ENCODE measurements around the gene DOCK4.
"Not testable (repeated sequence)": the region's sequence is repeated elsewhere in the genome, so short reads cannot be mapped to it uniquely, and the experiment has no call there.

DOCK4 gene

DNA sequence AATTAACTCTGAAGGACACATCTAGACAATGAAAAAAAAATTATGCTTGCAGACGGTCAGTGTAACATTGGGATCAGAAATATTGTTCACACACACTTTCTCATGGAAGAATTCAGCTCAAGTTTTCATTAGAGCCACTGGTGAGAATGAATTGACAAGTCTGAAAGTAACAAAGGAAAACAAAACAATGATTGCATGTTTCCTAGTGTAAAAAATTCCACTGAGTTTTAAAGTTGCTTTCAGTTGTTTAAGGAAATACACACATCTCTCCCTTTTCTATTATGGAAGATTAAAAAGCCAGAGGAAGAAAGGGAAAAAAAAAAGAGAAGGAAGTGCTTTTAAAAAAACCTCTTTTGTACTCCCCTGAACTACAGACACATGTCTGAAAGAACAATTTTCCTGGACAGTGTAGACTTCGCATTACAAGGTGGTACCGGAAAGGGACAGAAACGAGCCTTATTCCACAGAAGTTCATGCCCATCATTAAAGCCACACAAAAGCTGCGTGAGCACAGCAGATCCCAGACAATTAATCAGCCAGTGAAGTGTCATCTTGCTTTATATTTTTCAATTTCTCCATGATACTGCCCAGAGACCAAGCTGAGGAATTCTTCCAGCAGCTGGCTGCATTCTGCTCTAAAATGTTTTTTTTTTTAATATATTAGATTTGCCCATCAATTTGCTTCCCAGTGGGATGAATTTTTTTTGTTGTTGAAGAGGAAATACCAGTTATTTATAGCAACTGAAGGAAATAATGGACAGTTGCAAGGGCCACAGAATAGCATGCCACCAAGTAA, 294.8 kb downstream of the DOCK4 start:
- H3K9ac ChIP-seq (ENCODE audit: low read depth, low read length): no peak overlapping the region
- no peaks in the 10 kb centered on the region for H3K4me1 ChIP-seq (ENCODE audit: control insufficient read depth, insufficient read depth, low read length)
- no peaks in the 10 kb centered on the region for H3K36me3 ChIP-seq (ENCODE audit: control insufficient read depth, insufficient read depth, low read length)
- H3K27me3 ChIP-seq (ENCODE audit: control insufficient read depth, insufficient read depth, low read length): no peaks in the 10 kb centered on the region
- H3K4me3 ChIP-seq (ENCODE audit: low read depth, low read length): no peak overlapping the region
- H3K9me3 ChIP-seq (ENCODE audit: control insufficient read depth, insufficient read depth, low read length): no peaks in the 10 kb centered on the region

DNA sequence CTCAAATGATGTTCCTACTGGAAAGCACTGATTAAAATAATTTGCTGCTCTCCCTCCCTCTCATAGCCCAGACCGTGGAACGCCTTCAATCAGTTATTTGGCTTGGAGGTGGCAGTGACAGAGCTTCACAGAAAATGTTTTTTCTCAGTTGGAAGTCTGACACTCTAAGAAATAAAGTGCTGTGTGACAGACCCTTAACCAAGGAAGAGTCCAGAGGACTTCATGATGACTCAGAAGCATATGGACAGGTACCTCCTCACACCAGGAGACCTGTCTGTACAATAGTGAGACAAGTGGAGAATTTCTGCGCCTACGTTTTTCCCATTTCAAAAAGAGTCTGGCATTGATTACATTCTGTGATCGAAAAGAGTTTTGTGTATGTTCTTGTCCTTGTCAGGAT, 295.5 kb downstream of the DOCK4 start:
- Histone ChIP-seq H3K9me3 (ENCODE audit: control insufficient read depth, insufficient read depth, low read length) (no peaks in the 10 kb centered on the region), H3K4me1 (ENCODE audit: control insufficient read depth, insufficient read depth, low read length) (no peaks in the 10 kb centered on the region), H3K9ac (ENCODE audit: low read depth, low read length) (no peak overlapping the region), H3K36me3 (ENCODE audit: control insufficient read depth, insufficient read depth, low read length) (no peaks in the 10 kb centered on the region), H3K27me3 (ENCODE audit: control insufficient read depth, insufficient read depth, low read length) (no peaks in the 10 kb centered on the region), H3K4me3 (ENCODE audit: low read depth, low read length) (no peak overlapping the region)

DNA sequence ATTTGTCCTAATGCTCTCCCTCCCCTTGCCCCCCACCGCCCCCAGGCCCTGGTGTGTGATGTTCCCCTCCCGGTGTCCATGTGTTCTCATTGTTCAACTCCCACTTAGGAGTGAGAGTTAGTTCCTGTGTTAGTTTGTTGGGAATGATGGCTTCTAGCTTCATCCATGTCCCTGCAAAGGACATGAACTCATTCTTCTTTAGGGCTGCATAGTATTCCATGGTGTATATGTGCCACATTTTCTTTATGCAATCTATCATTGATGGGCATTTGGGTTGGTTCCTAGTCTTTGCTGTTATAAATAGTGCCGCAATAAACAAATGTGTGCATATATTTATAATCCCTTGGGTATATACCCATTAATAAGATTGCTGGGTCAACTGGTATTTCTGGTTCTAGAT, 297.5 kb downstream of the DOCK4 start:
- H3K9ac ChIP-seq (ENCODE audit: low read depth, low read length); H3K9me3 ChIP-seq (ENCODE audit: control insufficient read depth, insufficient read depth, low read length); H3K4me3 ChIP-seq (ENCODE audit: low read depth, low read length); H3K36me3 ChIP-seq (ENCODE audit: control insufficient read depth, insufficient read depth, low read length); H3K27me3 ChIP-seq (ENCODE audit: control insufficient read depth, insufficient read depth, low read length); H3K4me1 ChIP-seq (ENCODE audit: control insufficient read depth, insufficient read depth, low read length): not testable (repeated sequence)

DNA sequence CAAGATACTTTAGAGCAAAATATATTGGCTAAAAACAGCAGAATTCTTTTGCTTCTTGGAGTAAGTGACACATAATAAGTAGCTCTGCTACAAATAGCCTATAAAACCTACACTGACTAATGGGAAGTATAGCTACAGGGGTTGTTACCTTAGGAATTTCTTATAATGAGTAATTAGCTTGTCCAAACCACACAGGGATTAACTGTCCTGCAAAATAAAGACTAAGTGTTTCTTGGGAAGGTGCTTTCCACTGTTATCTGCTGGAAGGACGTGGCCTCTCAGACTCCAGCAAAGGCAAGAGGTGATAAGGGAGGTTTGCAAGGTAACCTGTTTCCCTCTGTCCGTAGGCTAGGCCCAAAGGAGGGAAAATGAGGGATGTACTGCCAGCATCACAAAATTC, 302.4 kb downstream of the DOCK4 start:
- Histone ChIP-seq H3K4me3 (ENCODE audit: low read depth, low read length) (no peak overlapping the region), H3K9me3 (ENCODE audit: control insufficient read depth, insufficient read depth, low read length) (no peaks in the 10 kb centered on the region), H3K4me1 (ENCODE audit: control insufficient read depth, insufficient read depth, low read length) (no peaks in the 10 kb centered on the region)

DNA sequence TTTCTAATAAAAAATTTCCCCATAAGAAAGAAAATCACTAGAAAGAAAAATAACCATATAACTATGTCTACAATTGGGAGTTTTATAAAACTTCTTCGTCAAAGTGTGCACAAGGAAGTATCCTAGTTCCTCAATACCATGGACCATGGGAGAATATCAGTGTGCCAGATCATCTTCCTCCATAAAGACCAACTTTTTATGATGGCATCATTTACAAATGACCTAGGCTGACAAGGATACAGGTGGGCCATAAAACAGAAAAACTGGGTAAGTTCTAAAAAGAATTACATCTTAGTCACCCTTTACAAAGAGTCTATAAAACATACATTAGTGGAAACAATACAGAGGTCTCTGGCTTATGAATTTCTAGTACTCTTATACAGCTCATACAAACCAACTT, 303.2 kb downstream of the DOCK4 start:
- no peaks in the 10 kb centered on the region for H3K9me3 ChIP-seq (ENCODE audit: control insufficient read depth, insufficient read depth, low read length)
- no peak overlapping the region for H3K9ac ChIP-seq (ENCODE audit: low read depth, low read length)
- H3K4me1 ChIP-seq (ENCODE audit: control insufficient read depth, insufficient read depth, low read length): no peaks in the 10 kb centered on the region
- no peak overlapping the region for H3K4me3 ChIP-seq (ENCODE audit: low read depth, low read length)
- H3K36me3 ChIP-seq (ENCODE audit: control insufficient read depth, insufficient read depth, low read length): no peaks in the 10 kb centered on the region
- H3K27me3 ChIP-seq (ENCODE audit: control insufficient read depth, insufficient read depth, low read length): no peaks in the 10 kb centered on the region

More for the DNA sequence above, 302.4 kb downstream of the DOCK4 start:
- Histone ChIP-seq H3K36me3 (ENCODE audit: control insufficient read depth, insufficient read depth, low read length) (no peaks in the 10 kb centered on the region), H3K9ac (ENCODE audit: low read depth, low read length) (no peak overlapping the region), H3K27me3 (ENCODE audit: control insufficient read depth, insufficient read depth, low read length) (no peaks in the 10 kb centered on the region)

DNA sequence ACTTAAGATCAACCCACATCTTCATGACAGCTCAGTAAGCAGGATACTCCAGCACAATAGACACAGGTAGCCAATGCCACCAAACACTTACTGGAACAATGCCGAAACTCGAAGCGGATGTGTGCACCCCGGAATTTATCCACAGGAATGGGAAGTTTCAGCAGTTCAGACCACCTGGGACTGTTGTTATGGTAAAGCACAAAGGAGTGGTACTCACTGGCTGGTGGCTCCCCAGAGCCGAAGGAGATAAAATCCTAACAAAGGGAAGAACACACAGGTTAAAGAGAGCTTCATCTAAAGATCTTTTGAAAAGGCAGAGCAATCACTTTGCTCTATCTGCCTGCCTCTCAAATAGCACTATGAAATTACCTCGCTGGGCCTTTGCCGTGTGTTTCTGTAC, 305.9 kb downstream of the DOCK4 start:
- no peak overlapping the region for H3K4me3 ChIP-seq (ENCODE audit: low read depth, low read length)
- H3K36me3 ChIP-seq (ENCODE audit: control insufficient read depth, insufficient read depth, low read length): no peaks in the 10 kb centered on the region
- H3K9me3 ChIP-seq (ENCODE audit: control insufficient read depth, insufficient read depth, low read length): no peaks in the 10 kb centered on the region
- no peaks in the 10 kb centered on the region for H3K4me1 ChIP-seq (ENCODE audit: control insufficient read depth, insufficient read depth, low read length)
- H3K27me3 ChIP-seq (ENCODE audit: control insufficient read depth, insufficient read depth, low read length): no peaks in the 10 kb centered on the region
- no peak overlapping the region for H3K9ac ChIP-seq (ENCODE audit: low read depth, low read length)

DNA sequence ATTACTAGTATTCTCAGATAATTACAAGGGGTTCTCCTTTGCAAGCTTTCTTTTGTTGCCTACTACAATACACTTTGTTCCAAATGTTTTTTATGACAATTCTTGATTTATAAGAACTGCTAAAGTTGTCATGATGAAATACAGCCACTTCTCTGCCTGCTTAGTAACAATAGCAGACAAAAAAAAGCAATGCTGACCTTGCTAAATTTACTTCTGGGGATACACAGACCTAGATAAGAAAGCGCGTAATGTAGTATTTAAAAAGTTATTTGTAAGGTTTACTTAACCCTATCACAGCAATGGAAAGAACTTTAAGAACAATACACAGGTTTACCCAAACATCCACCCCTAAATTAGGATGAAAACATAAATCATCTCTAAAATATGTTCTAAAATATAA, 311.1 kb downstream of the DOCK4 start:
- H3K27me3 ChIP-seq (ENCODE audit: control insufficient read depth, insufficient read depth, low read length): no peaks in the 10 kb centered on the region
- H3K9me3 ChIP-seq (ENCODE audit: control insufficient read depth, insufficient read depth, low read length): no peaks in the 10 kb centered on the region
- no peak overlapping the region for H3K4me3 ChIP-seq (ENCODE audit: low read depth, low read length)
- H3K9ac ChIP-seq (ENCODE audit: low read depth, low read length): no peak overlapping the region
- no peaks in the 10 kb centered on the region for H3K36me3 ChIP-seq (ENCODE audit: control insufficient read depth, insufficient read depth, low read length)
- H3K4me1 ChIP-seq (ENCODE audit: control insufficient read depth, insufficient read depth, low read length): no peaks in the 10 kb centered on the region

DNA sequence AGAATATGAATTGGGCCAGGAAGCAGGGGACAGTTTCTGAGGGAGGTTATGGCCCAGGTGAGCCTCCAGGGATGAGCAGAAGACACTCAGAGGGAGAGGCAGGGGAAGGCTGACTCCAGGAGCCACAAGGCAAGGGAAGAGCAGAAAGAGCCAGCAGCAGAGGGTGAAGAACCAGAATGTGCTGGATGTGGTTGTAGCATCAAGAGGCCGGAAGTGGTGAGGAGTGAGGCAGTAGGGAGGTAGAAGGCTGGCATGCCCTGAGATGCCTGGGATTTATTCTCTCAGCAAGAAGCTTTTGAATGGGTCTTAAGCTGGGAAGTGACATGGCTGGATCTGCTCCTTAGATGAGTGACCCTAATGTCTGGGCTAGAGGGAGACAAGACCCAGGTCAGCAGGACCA, 311.7 kb downstream of the DOCK4 start:
- Histone ChIP-seq H3K9ac (ENCODE audit: low read depth, low read length) (no peak overlapping the region), H3K36me3 (ENCODE audit: control insufficient read depth, insufficient read depth, low read length) (no peaks in the 10 kb centered on the region), H3K4me3 (ENCODE audit: low read depth, low read length) (no peak overlapping the region), H3K4me1 (ENCODE audit: control insufficient read depth, insufficient read depth, low read length) (no peaks in the 10 kb centered on the region), H3K9me3 (ENCODE audit: control insufficient read depth, insufficient read depth, low read length) (no peaks in the 10 kb centered on the region), H3K27me3 (ENCODE audit: control insufficient read depth, insufficient read depth, low read length) (no peaks in the 10 kb centered on the region)

DNA sequence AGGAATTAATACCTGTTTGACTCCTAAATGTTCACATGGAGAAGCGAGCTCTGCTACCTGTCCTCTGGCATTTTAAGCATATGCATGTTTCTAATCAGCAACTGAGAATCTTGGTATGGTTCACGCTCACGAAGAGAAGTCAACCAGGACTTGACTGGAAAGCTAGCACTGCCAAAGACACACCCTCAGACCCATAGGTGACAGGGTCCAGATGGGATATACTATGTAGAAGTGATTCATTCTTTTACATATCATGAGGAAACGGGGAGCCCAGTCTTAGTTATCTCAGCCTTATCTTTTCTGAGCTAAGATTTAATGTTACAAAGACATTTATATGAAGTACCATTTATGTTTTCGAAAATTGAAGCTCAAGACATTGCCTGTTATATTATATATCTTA, 313.0 kb downstream of the DOCK4 start:
- Histone ChIP-seq H3K4me1 (ENCODE audit: control insufficient read depth, insufficient read depth, low read length) (no peaks in the 10 kb centered on the region), H3K4me3 (ENCODE audit: low read depth, low read length) (no peak overlapping the region), H3K9me3 (ENCODE audit: control insufficient read depth, insufficient read depth, low read length) (no peaks in the 10 kb centered on the region), H3K27me3 (ENCODE audit: control insufficient read depth, insufficient read depth, low read length) (no peaks in the 10 kb centered on the region), H3K9ac (ENCODE audit: low read depth, low read length) (no peak overlapping the region), H3K36me3 (ENCODE audit: control insufficient read depth, insufficient read depth, low read length) (no peaks in the 10 kb centered on the region)

DNA sequence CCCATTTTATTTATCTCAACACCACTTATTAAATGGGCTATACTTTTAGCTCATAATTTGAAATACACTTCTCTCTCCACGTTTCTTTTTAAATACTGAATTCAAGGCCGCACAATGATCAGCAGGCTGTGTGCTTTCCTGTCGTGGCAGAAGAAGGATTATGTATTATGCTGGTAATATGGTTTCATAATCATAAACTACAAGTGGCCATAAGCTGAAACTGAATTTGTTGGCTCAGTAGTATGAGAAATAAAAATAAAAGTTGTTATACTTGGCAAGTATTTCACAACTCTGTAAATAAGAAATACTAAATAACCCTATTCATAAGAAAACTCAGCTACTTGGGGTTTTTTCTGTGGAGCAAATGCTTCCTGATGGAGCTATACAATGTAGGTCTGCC, 313.6 kb downstream of the DOCK4 start:
- H3K9me3 ChIP-seq (ENCODE audit: control insufficient read depth, insufficient read depth, low read length): no peaks in the 10 kb centered on the region
- no peaks in the 10 kb centered on the region for H3K27me3 ChIP-seq (ENCODE audit: control insufficient read depth, insufficient read depth, low read length)
- no peak overlapping the region for H3K9ac ChIP-seq (ENCODE audit: low read depth, low read length)
- H3K4me3 ChIP-seq (ENCODE audit: low read depth, low read length): no peak overlapping the region
- H3K36me3 ChIP-seq (ENCODE audit: control insufficient read depth, insufficient read depth, low read length): no peaks in the 10 kb centered on the region
- no peaks in the 10 kb centered on the region for H3K4me1 ChIP-seq (ENCODE audit: control insufficient read depth, insufficient read depth, low read length)

DNA sequence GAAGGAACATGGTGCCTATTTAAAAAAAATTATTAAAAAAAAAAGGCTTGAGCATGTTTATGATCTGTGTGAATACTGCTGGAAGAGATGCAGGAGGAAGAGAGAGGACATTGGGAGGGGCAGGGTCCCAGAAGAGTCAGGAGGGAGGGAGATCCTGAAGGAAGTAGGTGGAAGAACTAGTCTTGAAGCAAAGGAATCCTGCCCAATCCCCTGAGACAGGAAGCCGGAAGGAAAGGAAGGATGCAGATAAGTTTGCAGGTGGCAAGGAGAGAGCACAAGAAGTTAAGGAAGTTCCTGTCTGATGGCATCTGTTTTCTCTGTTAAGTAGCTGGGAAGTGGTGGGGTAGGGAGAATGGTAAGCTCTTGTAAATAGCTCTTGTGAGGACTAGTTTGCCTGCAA, 318.5 kb downstream of the DOCK4 start:
- H3K36me3 ChIP-seq (ENCODE audit: control insufficient read depth, insufficient read depth, low read length): no peaks in the 10 kb centered on the region
- no peaks in the 10 kb centered on the region for H3K27me3 ChIP-seq (ENCODE audit: control insufficient read depth, insufficient read depth, low read length)
- H3K4me1 ChIP-seq (ENCODE audit: control insufficient read depth, insufficient read depth, low read length): no peaks in the 10 kb centered on the region
- H3K9me3 ChIP-seq (ENCODE audit: control insufficient read depth, insufficient read depth, low read length): no peaks in the 10 kb centered on the region
- no peak overlapping the region for H3K4me3 ChIP-seq (ENCODE audit: low read depth, low read length)
- no peak overlapping the region for H3K9ac ChIP-seq (ENCODE audit: low read depth, low read length)

DNA sequence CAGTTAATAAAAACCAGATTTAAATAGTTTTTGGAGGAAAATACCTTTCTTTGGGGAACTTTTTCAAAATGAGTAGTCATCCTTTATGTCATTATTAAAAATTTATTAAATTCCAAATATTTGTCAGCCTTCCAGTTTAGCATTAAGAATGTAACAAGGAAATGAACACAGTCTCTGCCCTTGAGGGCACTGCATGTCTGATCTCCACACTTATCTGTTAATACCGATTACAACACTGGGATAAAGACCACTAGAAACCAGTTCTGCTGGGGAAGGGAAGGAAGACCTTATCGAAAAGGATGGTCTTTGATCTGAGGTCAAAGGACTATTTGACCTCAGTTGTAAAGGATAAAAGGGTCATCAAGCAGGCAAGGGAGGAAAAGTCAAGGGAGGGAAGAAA, 320.0 kb downstream of the DOCK4 start:
- no peaks in the 10 kb centered on the region for H3K9me3 ChIP-seq (ENCODE audit: control insufficient read depth, insufficient read depth, low read length)
- H3K4me3 ChIP-seq (ENCODE audit: low read depth, low read length): no peak overlapping the region
- H3K27me3 ChIP-seq (ENCODE audit: control insufficient read depth, insufficient read depth, low read length): no peaks in the 10 kb centered on the region
- no peaks in the 10 kb centered on the region for H3K4me1 ChIP-seq (ENCODE audit: control insufficient read depth, insufficient read depth, low read length)
- H3K9ac ChIP-seq (ENCODE audit: low read depth, low read length): no peak overlapping the region
- no peaks in the 10 kb centered on the region for H3K36me3 ChIP-seq (ENCODE audit: control insufficient read depth, insufficient read depth, low read length)
